HCT116 (cell line): Measurements from ENCODE around the gene SLC27A5. TPM values are rescaled to one million over a fixed set of nuclear protein-coding genes. Genes with fewer than 3 reads are reported as not detected.

Experiments
- ATAC-seq: fragments of 200-7000 bp; cut with Tn5 transposase; 2 replicates; pipeline ENCODE4 v1.9.1; 2020; ENCODE audit warnings: mild to moderate bottlenecking, moderate library complexity
- BruUV-seq: library from RNA; stranded (reverse); fragments of 400-500 nt; replicated peaks from 2 replicates; lab custom pipeline; 2021; lab: Mats Ljungman, UMichigan
- CTCF ChIA-PET: fragments of 300-600 bp; sonication (Branson Sonifier 250); formaldehyde crosslinking; loops from one replicate; lab custom pipeline; 2021; ENCODE audit warnings: antibody characterized with exemption; lab: Charles Lee
- POLR2A ChIA-PET: fragments of 300-600, 350-600 bp; sonication (Branson Sonifier 250); formaldehyde crosslinking; loops from one replicate; lab custom pipeline; 2021; ENCODE audit warnings: antibody characterized with exemption; lab: Charles Lee
- RAD21 ChIA-PET, 2 experiments: fragments of 300-600 bp; sonication (Branson Sonifier 250); formaldehyde crosslinking; loops; one replicate each; lab custom pipeline; 2023; ENCODE audit warnings: low total read pairs in 2 of 2; ENCODE audit not compliant: uncharacterized antibody in 2 of 2, unreplicated experiment in 2 of 2, low non-redundant PET in 1 of 2; lab: Charles Lee
- DNase-seq: peaks from one replicate; pipeline ENCODE4 v3.0.0-alpha.2; 2010; ENCODE audit warnings: low read depth, low spot score
- H2AFZ ChIP-seq: fragments of 200-600 bp; shearing (Covaris generic), sonication (generic); 2 replicates; pipeline ENCODE4 v1.6.1; 2017; ENCODE audit warnings: low read depth, mixed run types, mixed read lengths, antibody characterized with exemption, low read length; ENCODE audit not compliant: poor library complexity, severe bottlenecking
- H3K27ac ChIP-seq: 2 replicates; pipeline ENCODE4 v1.5.1; 2012; ENCODE audit warnings: low read depth, low read length
- H3K27me3 ChIP-seq: fragments of 200-600 bp; sonication (generic); 2 replicates; pipeline ENCODE4 v1.6.1; 2016; ENCODE audit warnings: mixed run types, low read length, mixed read lengths; ENCODE audit not compliant: insufficient read depth
- H3K36me3 ChIP-seq, 2 experiments: fragments of 200-500 bp in 1 of 2; fragments of 200-600 bp in 1 of 2; sonication (Bioruptor generic) in 1 of 2; sonication (generic) in 1 of 2; 2 replicates each; pipeline versions ENCODE4 v1.5.1 to v1.6.1; 2014 to 2016; ENCODE audit warnings: low read length in 2 of 2, inconsistent platforms in 1 of 2, mixed read lengths in 1 of 2, mixed run types in 1 of 2; ENCODE audit not compliant: insufficient read depth in 2 of 2, control insufficient read depth in 1 of 2
- H3K4me1 ChIP-seq, 2 experiments: fragments of 200-600 bp in 1 of 2; sonication (generic) in 1 of 2; 2 replicates each; pipeline versions ENCODE4 v1.5.1 to v1.6.1; 2012 to 2017; ENCODE audit warnings: low read length in 2 of 2, inconsistent platforms in 1 of 2, mild to moderate bottlenecking in 1 of 2, mixed read lengths in 1 of 2, mixed run types in 1 of 2, moderate library complexity in 1 of 2; ENCODE audit not compliant: insufficient read depth in 2 of 2, control insufficient read depth in 1 of 2
- H3K4me2 ChIP-seq: fragments of 200-600 bp; sonication (generic); 2 replicates; pipeline ENCODE4 v1.6.1; 2017; ENCODE audit warnings: mixed run types, low read length, mixed read lengths
- H3K4me3 ChIP-seq, 2 experiments: fragments of 200-600 bp in 1 of 2; sonication (generic) in 1 of 2; replicated peaks in 1 of 2; 2 replicates each; pipeline ENCODE4 v1.5.1; 2011 to 2016; ENCODE audit warnings: low read length in 2 of 2, control low read depth in 1 of 2, low read depth in 1 of 2, mild to moderate bottlenecking in 1 of 2, mixed read lengths in 1 of 2, mixed run types in 1 of 2
- H3K79me2 ChIP-seq: fragments of 200-600 bp; sonication (generic); 2 replicates; pipeline ENCODE4 v1.6.1; 2017; ENCODE audit warnings: mild to moderate bottlenecking, mixed run types, low read length, moderate library complexity, mixed read lengths; ENCODE audit not compliant: insufficient read depth
- H3K9ac ChIP-seq: fragments of 200-600 bp; sonication (generic); 2 replicates; pipeline ENCODE4 v1.6.1; 2016; ENCODE audit warnings: low read length, mixed read lengths
- H3K9me2 ChIP-seq: fragments of 200-600 bp; sonication (generic), shearing (Covaris generic); 2 replicates; pipeline ENCODE4 v1.6.1; 2017; ENCODE audit warnings: mixed run types, mild to moderate bottlenecking, moderate library complexity; ENCODE audit not compliant: insufficient read depth
- H3K9me3 ChIP-seq, 2 experiments: fragments of 200-500 bp in 1 of 2; fragments of 200-600 bp in 1 of 2; sonication (Bioruptor generic) in 1 of 2; sonication (generic) in 1 of 2; 2 replicates each; pipeline ENCODE4 v1.6.1; 2014 to 2017; ENCODE audit warnings: low read length in 2 of 2, mixed read lengths in 2 of 2, inconsistent platforms in 1 of 2, low read depth in 1 of 2, mild to moderate bottlenecking in 1 of 2, mixed run types in 1 of 2, moderate library complexity in 1 of 2; ENCODE audit not compliant: control insufficient read depth in 1 of 2, insufficient read depth in 1 of 2
- H4K20me1 ChIP-seq: fragments of 200-600 bp; sonication (generic), shearing (Covaris generic); 2 replicates; pipeline ENCODE4 v1.6.1; 2017; ENCODE audit warnings: mixed run types, mild to moderate bottlenecking, moderate library complexity; ENCODE audit not compliant: insufficient read depth
- ATF3 ChIP-seq: IDR thresholded peaks from 2 replicates; pipeline ENCODE4 v1.6.1; 2012
- CBX3 ChIP-seq: IDR thresholded peaks from 2 replicates; pipeline ENCODE4 v1.6.1; 2012; ENCODE audit warnings: low read depth
- CEBPB ChIP-seq: IDR thresholded peaks from 2 replicates; pipeline ENCODE4 v1.6.1; 2012; ENCODE audit warnings: low read depth
- CTCF ChIP-seq, 3 experiments: fragments of 200-600 bp in 1 of 3; sonication (generic) in 1 of 3; IDR thresholded peaks in 2 of 3; conservative IDR thresholded peaks in 1 of 3; 2 replicates each; pipeline ENCODE4 v1.5.1; 2012 to 2017; ENCODE audit warnings: low read depth in 2 of 3, low read length in 2 of 3, antibody characterized with exemption in 1 of 3, borderline replicate concordance in 1 of 3, control low read depth in 1 of 3, mild to moderate bottlenecking in 1 of 3, mixed read lengths in 1 of 3, mixed run types in 1 of 3, moderate library complexity in 1 of 3; ENCODE audit not compliant: insufficient read depth in 1 of 3
- EGR1 ChIP-seq: IDR thresholded peaks from 2 replicates; pipeline ENCODE4 v1.6.1; 2012; ENCODE audit warnings: low read depth
- ELF1 ChIP-seq: IDR thresholded peaks from 2 replicates; pipeline ENCODE4 v1.6.1; 2012; ENCODE audit warnings: low read depth, borderline replicate concordance
- EZH2 ChIP-seq: fragments of 200-600 bp; sonication (generic); IDR thresholded peaks from 2 replicates; pipeline ENCODE4 v1.6.1; 2017; ENCODE audit warnings: antibody characterized with exemption, mixed run types
- EZH2phosphoT487 ChIP-seq: fragments of 200-600 bp; IDR thresholded peaks from 2 replicates; pipeline ENCODE4 v1.6.1; 2018; ENCODE audit warnings: antibody characterized with exemption, borderline replicate concordance
- FOSL1 ChIP-seq: IDR thresholded peaks from 2 replicates; pipeline ENCODE4 v1.6.1; 2012; ENCODE audit warnings: low read depth
- JUND ChIP-seq: IDR thresholded peaks from 2 replicates; pipeline ENCODE4 v1.6.1; 2012
- POLR2A ChIP-seq: IDR thresholded peaks from 2 replicates; pipeline ENCODE4 v1.7.0; 2011; ENCODE audit warnings: borderline replicate concordance; ENCODE audit not compliant: insufficient read depth, insufficient read length; ENCODE audit errors: extremely low read depth
- RAD21 ChIP-seq: IDR thresholded peaks from 2 replicates; pipeline ENCODE4 v1.6.1; 2012; ENCODE audit warnings: low read depth, mild to moderate bottlenecking
- REST ChIP-seq: IDR thresholded peaks from 2 replicates; pipeline ENCODE4 v1.6.1; 2012; ENCODE audit warnings: low read depth
- SIN3A ChIP-seq: IDR thresholded peaks from 2 replicates; pipeline ENCODE4 v1.6.1; 2012; ENCODE audit warnings: low read depth
- SRF ChIP-seq: IDR thresholded peaks from 2 replicates; pipeline ENCODE4 v1.6.1; 2012; ENCODE audit warnings: low read depth
- TCF7L2 ChIP-seq: IDR thresholded peaks from 2 replicates; pipeline ENCODE4 v1.7.0; 2011; ENCODE audit warnings: borderline replicate concordance, inconsistent platforms; ENCODE audit not compliant: insufficient read depth, insufficient read length; ENCODE audit errors: extremely low read depth
- YY1 ChIP-seq: IDR thresholded peaks from 2 replicates; pipeline ENCODE4 v1.6.1; 2011; ENCODE audit warnings: low read length, low read depth, moderate library complexity, mild to moderate bottlenecking; ENCODE audit not compliant: insufficient replicate concordance; ENCODE audit errors: extremely low read depth
- ZBTB33 ChIP-seq: IDR thresholded peaks from 2 replicates; pipeline ENCODE4 v1.6.1; 2011; ENCODE audit warnings: mild to moderate bottlenecking, low read length, moderate library complexity; ENCODE audit not compliant: insufficient replicate concordance; ENCODE audit errors: extremely low read depth
- ZFX ChIP-seq: fragments of 450-650 bp; IDR thresholded peaks from 2 replicates; pipeline ENCODE4 v1.6.1; 2017
- ZNF274 ChIP-seq: fragments of 200-500 bp; sonication (Bioruptor generic); IDR thresholded peaks from 2 replicates; pipeline ENCODE4 v1.6.1; 2014; ENCODE audit warnings: mild to moderate bottlenecking, low read depth, low read length, inconsistent platforms
- intact Hi-C: fragments of 100-400 bp; cut with micrococcal nuclease; formaldehyde crosslinking; loops from 2 replicates; pipeline ENCODE4 v1.10.0; 2022
- total RNA-seq: library from RNA; stranded (reverse); gene quantifications from one replicate; pipeline ENCODE4 v1.2.1, GENCODE V29; 2021; ENCODE audit not compliant: unreplicated experiment

The SLC27A5 gene
- total RNA-seq, 1 experiment from 2014 or later, result 27.1 TPM

GRCh38 chr19:58557221-58558065 is 45.7 kb upstream of the SLC27A5 start:
- peak overlapping the region; percentile 74 to 99 for H3K4me3 ChIP-seq
- no TSS peak for BruUV-seq
- POLR2A ChIA-PET, result no interaction called here
- intact Hi-C loops, result no loop called here
- DNase-seq (no peak), ATAC-seq (no peak)
- H3K9me2 ChIP-seq, result no peaks in the 10 kb centered on the region
- peak overlapping the region; percentile 92 for H3K4me2 ChIP-seq
- H3K9ac ChIP-seq, result peak overlapping the region; percentile 94
- H3K27ac ChIP-seq, result peak overlapping the region; percentile 98
- H3K79me2 ChIP-seq, result peaks cover 61% of the 10 kb centered on the region
- no peak for TF ChIP-seq ZFX
- TF ChIP-seq RAD21, result no peak
- no peak for TF ChIP-seq CTCF (IDR thresholded peaks at IDR 0.05 in 2 of 3, conservative IDR thresholded peaks at IDR 0.05 in 1 of 3; ENCODE audit: borderline replicate concordance in 1 of 3, insufficient read depth in 1 of 3, low read depth in 2 of 3, low read length in 2 of 3)
- no peak for TF ChIP-seq ZNF274
- no peak for TF ChIP-seq SIN3A
- no peak for TF ChIP-seq ATF3
- no peak for TF ChIP-seq EGR1
- TF ChIP-seq SRF, result no peak
- TF ChIP-seq CBX3, result no peak
- no peak for TF ChIP-seq CEBPB
- TF ChIP-seq ZBTB33, result no peak
- no peak for TF ChIP-seq ELF1
- no peak for TF ChIP-seq TCF7L2
- TF ChIP-seq EZH2phosphoT487, result no peak
- no peak for TF ChIP-seq POLR2A
- no peak for TF ChIP-seq JUND
- TF ChIP-seq EZH2, result no peak
- TF ChIP-seq FOSL1, result no peak
- TF ChIP-seq YY1, result no peak
- no peak for TF ChIP-seq REST
- RAD21 ChIA-PET, result no interaction called here
- H3K4me1 ChIP-seq, result peaks cover 26 to 52% of the 10 kb centered on the region in 2 experiments
- H2AFZ ChIP-seq, result no peak overlapping the region
- no peaks in the 10 kb centered on the region for H4K20me1 ChIP-seq
- CTCF ChIA-PET, result no interaction called here
- H3K27me3 ChIP-seq, result no peaks in the 10 kb centered on the region
- peaks cover 10 to 20% of the 10 kb centered on the region in 2 experiments; a peak in 2 of 4 replicates for H3K36me3 ChIP-seq
- no peaks in the 10 kb centered on the region for H3K9me3 ChIP-seq
